ENCODE measurements around the gene C20orf144.
A peak's percentile ranks its signal among the peaks of the same experiment; 100 is the strongest.

C20orf144 gene

DNA sequence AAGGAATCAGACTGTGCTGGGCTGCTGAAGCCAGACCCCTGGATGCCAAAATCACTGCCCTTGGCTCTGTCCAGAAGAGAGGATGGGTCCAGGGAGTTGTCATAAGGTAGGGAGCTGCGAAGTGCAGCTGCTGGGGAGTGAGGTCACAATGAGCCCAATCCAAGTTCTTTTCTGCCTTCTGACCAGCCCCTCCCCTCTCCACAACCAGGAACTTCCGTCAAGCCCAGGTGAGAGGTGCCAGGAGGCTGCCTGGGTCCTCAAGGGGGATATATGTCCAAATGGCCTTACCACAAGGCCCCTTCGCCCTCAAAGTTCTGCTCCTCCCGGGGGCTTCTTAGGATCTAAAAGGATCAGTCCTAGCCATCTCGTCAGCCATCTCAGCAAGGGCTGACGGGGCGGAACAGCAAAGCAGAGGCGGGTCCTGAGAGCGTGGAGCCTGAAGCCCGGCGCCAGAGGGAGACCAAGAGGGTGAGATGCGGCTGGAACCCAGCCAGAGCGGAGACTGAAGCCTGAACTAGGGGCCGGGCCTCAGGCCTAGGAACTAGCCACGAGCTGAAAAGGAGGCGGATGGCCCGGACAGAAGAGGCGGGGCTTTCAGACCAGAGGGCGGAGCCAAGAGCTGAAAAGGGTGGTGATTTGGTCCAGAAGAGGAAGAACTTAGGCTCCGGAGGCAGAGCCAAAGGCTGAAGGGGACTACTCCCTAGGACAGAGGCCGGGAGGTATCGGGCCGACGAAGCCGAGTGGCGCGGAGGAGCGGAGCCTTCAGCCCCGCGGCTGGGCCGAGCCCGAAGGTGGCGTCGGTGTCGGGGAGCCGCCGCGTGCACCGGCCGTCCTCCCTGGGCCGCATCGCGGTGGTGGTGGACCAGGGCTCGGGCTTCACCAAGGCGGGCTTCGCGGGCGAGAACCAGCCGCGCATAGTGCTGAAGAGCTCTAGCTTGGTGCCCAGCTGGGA, 4.4 kb downstream of the C20orf144 start, which contains the start of gene ACTL10:
TSS of gene ACTL10 (plus strand) at position 651 of the 952 bp plus-strand sequence. CDS start 555 bp downstream, outside the sequence.
- peak; percentile 91 for DNase-seq (ENCODE audit: low read depth)

GRCh38 chr20:33667245-33667675, 5.1 kb downstream of the C20orf144 start:
- no peak for DNase-seq (ENCODE audit: low read depth)

- no peak for DNase-seq (ENCODE audit: low read depth)
Measured at GRCh38 chr20:33667676-33668465, 5.7 kb downstream of the C20orf144 start.

- no peak for DNase-seq (ENCODE audit: low read depth)
Measured at GRCh38 chr20:33668466-33669155, 6.5 kb downstream of the C20orf144 start.

GRCh38 chr20:33669224-33669623, 7.1 kb downstream of the C20orf144 start:
- no peak for DNase-seq (ENCODE audit: low read depth)

- DNase-seq (ENCODE audit: low read depth): no peak
Measured at GRCh38 chr20:33669873-33670640, 7.9 kb downstream of the C20orf144 start.

- DNase-seq (ENCODE audit: low read depth): no peak
Measured at GRCh38 chr20:33670715-33671499, 8.8 kb downstream of the C20orf144 start.

GRCh38 chr20:33671573-33672288, 9.6 kb downstream of the C20orf144 start:
- DNase-seq (ENCODE audit: low read depth): no peak

DNA sequence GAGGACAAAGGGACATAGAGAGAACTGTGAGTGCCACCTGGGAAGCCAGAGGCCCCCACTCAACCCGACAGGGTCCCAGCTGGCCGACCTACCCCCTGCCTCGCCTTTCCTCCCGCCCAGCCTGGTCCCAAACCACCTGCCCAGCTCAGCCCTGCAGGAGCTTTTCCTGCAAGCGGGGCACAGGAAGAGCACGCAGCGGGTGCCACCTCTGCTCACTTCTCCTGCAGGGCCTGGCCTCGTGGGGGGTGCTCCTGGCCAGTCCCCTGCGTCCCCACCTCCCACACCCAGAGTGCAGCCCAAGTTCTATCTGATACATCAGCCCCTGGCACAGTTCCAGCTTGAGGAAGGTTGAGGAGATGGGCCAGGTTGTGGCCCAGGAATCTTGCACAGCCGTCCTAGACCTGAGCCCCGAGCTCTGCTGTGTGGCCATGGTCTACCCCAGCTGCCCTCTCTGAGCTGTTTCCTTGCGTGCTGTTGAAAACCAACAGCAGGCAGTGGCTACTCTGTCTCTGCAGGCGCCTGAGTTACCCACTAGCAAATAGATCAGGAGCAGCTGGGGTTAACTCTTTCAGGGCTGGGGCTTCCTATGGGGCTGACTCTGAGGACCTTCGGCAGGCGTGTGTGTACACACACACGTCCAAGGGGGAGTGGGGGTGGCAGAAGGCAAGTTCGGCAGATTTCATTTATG, 10.4 kb downstream of the C20orf144 start:
- no peak for DNase-seq (ENCODE audit: low read depth)

DNA sequence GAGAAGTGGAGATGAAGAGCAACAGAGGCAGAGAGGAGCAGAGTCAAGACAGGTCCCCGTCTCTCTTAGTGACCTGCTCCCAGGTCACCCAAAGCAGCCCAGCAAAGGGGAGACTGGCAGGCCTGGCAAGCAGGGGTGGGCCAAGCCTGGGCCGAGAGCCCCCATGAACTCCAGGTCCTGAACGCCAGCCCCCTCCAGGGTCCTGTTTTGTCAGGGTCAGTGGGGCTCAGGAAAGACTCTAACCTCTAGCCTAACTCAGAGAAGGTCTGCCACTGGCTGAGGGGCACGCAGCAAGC, 10.9 kb downstream of the C20orf144 start:
- DNase-seq (ENCODE audit: low read depth): no peak

DNA sequence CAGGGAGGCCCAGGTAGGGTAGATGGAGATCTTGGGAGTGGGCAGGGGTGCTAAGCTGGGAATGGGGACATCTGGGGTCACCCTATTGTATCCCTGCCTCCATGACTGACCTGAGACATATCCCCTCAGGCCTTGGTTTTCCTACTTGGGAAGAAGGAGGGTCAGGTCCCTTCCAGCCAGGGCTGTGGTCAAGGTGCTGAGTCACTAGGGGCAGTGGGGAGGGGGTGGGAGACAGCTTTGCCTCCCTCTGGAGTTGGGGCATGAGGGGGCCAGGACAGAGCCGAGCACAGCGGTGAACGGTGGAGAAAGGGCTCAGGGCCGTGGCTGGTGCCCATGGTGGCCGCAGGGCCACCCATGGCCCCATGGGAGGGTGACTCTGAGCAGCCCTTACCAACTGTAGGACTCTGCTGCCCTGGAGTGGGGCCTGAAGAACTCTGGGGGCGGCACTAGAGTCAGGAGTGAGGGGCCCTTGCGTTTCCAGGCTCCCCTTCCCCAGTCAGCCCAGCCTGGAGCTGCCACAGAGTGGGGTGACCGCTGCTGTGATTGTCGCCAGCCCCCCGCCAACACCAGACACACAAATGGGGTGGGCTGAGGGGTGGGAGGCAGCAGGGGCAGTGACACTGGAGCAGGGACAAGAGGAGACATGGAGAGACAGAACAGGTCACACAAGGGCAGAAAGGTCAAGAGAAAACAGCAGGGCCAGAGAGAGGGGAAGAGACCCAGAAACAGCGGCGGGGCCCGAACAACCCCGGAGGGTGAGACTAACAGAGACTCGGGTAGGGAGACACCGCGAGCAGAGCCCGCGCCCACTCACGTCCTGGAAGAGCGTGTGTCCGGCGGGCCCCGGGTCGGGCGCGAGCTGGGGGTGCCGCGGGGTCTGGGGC, 11.5 kb downstream of the C20orf144 start:
- DNase-seq (ENCODE audit: low read depth): no peak

DNA sequence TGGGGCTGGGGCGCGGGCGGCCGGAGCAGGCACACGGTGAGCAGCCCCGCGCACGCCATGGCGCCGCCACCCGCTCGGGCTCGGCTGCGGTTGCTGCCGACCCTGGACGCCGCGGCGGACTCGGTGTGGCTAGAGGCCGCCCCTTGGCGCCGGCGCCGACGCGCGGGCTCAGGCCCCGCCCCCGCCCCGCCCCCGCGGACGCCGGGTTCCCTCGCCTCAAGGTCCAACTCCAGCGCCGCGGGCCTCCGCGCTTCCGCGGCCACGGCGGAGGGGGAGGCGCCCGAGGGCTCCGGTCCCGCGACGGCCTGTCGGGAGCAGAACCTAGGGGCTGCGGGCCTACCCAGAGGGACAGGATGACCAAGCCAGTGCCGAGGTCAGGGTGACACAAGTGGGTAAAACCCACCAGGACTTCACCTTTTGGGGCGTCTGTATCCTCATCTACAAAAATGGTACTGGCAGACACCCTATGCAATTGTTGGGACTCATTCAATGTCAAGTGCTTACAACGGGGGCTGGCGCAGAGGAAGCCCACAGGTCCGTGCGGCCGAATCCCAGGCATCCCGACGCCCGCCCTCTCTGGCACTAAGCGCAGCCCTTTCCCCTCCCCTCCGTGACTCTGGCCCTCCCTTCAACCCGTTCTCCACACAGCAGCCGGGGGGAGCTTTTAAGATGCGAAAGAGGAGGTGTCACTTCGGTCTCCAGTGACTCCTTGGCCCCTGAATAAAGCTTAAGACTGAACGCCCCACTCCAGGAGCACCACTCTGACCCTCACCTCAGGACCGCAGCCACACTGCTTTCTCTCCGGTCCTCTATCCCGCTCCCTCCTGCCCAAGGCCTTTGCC, 12.4 kb downstream of the C20orf144 start, which contains the start of gene NECAB3:
TSS of gene NECAB3 (minus strand) at position 135 of the 842 bp plus-strand sequence. CDS start at position 59, 76 bp downstream.
- DNase-seq (ENCODE audit: low read depth): no peak

DNA sequence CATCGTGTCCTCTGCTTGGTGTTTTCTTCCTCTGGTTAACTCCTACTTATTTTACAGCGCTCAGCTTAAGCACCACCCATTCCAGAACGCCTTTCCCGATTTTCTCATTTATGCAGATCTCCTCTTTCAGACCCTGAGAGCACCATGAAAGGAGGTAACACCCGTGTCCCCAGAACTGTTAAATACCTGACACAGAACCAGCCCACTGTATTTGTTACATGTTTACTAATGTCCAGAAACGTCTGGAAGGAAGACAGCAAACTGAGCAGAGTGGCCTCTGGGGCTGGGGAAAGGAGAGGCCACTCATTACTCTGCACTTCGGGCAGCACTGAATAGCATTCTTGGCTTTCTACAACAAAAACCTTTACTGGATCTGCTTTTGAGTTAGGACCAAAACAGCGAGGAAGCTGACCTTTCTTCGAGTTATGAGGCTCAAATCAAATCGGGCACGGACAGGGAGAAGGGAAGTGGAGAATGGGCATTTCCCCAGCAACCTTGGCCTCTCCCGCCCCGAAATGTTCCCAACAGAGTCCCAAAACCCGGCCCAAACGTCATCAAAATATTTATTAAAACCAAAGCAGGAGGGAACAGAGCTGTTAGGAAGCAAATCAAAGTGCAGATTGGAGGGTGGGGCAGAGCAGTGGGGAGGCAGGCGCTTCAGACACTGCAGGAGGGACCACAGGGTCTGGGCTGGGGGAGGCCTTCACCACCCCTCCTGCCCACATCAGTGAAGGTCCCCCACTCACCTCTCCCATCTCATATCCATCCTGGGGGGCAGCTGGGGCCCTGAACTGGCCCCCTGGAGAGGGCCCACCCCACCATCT, 13.2 kb downstream of the C20orf144 start:
- DNase-seq (ENCODE audit: low read depth): no peak

DNA sequence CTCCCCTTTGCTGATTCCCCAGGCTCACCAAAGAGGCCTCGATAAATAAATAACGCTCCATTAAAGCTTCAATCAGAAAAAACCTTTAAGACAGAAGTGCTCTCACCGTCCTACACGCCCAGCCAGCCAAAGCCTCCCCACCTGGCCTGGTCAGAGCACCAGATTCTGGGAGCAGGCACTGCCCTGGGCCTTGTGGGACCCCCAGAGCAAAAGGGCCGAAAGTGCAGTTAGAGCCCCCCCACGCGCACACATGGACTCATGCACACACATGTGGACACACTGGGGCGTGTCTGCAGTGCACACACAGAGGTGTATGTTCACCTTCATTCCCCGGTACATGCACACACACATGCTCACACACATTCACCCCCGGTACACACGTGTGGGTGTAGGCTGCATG, 14.0 kb downstream of the C20orf144 start:
- DNase-seq (ENCODE audit: low read depth): no peak

GRCh38 chr20:33676652-33677645, 14.8 kb downstream of the C20orf144 start:
- no peak for DNase-seq (ENCODE audit: low read depth)
